Measurements from ENCODE around the gene NRXN3.

DNA sequence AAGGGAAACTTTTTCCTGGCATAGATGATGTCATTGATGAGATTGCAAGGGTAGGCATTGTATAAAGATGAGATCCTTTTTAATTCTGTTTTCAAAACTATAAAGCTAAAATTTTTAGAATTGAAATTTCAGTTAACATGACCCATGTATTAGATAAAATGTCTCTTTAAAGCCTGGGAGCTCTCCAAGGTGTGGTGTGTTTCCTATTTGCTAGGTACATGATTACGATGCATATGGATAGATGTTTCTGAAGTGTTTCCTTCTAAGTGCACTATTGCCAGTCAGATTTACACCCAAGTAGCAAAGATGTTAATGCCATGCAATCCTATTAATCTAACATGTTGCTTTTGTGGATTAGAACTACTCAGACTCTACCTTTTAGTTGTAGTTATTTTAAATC, 1206.4 kb downstream of the NRXN3 start:
- TF ChIP-seq RAD21 (IDR thresholded peaks at IDR 0.05) (no peak), YY1 (IDR thresholded peaks at IDR 0.05) (no peak), GABPA (IDR thresholded peaks at IDR 0.05 in 1 of 2, conservative IDR thresholded peaks at IDR 0.05 in 1 of 2) (no peak), RXRA (IDR thresholded peaks at IDR 0.05) (no peak), EGR1 (IDR thresholded peaks at IDR 0.05; ENCODE audit: low read depth in 2 of 2) (no peak), NR2F2 (IDR thresholded peaks at IDR 0.05) (no peak), SP1 (IDR thresholded peaks at IDR 0.05) (no peak), TAF1 (conservative IDR thresholded peaks at IDR 0.05) (no peak)
- TF ChIP-seq, protein P1, sequence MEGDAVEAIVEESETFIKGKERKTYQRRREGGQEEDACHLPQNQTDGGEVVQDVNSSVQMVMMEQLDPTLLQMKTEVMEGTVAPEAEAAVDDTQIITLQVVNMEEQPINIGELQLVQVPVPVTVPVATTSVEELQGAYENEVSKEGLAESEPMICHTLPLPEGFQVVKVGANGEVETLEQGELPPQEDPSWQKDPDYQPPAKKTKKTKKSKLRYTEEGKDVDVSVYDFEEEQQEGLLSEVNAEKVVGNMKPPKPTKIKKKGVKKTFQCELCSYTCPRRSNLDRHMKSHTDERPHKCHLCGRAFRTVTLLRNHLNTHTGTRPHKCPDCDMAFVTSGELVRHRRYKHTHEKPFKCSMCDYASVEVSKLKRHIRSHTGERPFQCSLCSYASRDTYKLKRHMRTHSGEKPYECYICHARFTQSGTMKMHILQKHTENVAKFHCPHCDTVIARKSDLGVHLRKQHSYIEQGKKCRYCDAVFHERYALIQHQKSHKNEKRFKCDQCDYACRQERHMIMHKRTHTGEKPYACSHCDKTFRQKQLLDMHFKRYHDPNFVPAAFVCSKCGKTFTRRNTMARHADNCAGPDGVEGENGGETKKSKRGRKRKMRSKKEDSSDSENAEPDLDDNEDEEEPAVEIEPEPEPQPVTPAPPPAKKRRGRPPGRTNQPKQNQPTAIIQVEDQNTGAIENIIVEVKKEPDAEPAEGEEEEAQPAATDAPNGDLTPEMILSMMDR (IDR thresholded peaks at IDR 0.05; ENCODE audit: low read depth, low read length, missing input control), result no peak
- TF ChIP-seq, protein P2, sequence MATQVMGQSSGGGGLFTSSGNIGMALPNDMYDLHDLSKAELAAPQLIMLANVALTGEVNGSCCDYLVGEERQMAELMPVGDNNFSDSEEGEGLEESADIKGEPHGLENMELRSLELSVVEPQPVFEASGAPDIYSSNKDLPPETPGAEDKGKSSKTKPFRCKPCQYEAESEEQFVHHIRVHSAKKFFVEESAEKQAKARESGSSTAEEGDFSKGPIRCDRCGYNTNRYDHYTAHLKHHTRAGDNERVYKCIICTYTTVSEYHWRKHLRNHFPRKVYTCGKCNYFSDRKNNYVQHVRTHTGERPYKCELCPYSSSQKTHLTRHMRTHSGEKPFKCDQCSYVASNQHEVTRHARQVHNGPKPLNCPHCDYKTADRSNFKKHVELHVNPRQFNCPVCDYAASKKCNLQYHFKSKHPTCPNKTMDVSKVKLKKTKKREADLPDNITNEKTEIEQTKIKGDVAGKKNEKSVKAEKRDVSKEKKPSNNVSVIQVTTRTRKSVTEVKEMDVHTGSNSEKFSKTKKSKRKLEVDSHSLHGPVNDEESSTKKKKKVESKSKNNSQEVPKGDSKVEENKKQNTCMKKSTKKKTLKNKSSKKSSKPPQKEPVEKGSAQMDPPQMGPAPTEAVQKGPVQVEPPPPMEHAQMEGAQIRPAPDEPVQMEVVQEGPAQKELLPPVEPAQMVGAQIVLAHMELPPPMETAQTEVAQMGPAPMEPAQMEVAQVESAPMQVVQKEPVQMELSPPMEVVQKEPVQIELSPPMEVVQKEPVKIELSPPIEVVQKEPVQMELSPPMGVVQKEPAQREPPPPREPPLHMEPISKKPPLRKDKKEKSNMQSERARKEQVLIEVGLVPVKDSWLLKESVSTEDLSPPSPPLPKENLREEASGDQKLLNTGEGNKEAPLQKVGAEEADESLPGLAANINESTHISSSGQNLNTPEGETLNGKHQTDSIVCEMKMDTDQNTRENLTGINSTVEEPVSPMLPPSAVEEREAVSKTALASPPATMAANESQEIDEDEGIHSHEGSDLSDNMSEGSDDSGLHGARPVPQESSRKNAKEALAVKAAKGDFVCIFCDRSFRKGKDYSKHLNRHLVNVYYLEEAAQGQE (IDR thresholded peaks at IDR 0.05), result no peak
- TF ChIP-seq, protein P3, sequence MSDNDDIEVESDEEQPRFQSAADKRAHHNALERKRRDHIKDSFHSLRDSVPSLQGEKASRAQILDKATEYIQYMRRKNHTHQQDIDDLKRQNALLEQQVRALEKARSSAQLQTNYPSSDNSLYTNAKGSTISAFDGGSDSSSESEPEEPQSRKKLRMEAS (IDR thresholded peaks at IDR 0.05), result no peak
- TF ChIP-seq, protein P4, sequence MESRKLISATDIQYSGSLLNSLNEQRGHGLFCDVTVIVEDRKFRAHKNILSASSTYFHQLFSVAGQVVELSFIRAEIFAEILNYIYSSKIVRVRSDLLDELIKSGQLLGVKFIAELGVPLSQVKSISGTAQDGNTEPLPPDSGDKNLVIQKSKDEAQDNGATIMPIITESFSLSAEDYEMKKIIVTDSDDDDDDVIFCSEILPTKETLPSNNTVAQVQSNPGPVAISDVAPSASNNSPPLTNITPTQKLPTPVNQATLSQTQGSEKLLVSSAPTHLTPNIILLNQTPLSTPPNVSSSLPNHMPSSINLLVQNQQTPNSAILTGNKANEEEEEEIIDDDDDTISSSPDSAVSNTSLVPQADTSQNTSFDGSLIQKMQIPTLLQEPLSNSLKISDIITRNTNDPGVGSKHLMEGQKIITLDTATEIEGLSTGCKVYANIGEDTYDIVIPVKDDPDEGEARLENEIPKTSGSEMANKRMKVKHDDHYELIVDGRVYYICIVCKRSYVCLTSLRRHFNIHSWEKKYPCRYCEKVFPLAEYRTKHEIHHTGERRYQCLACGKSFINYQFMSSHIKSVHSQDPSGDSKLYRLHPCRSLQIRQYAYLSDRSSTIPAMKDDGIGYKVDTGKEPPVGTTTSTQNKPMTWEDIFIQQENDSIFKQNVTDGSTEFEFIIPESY (IDR thresholded peaks at IDR 0.05), result no peak
- TF ChIP-seq, protein P5, sequence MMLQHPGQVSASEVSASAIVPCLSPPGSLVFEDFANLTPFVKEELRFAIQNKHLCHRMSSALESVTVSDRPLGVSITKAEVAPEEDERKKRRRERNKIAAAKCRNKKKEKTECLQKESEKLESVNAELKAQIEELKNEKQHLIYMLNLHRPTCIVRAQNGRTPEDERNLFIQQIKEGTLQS (IDR thresholded peaks at IDR 0.05), result no peak
